Fibroblast of upper back skin (primary cell): ENCODE results near the gene KCNQ1OT1.

Source experiments
- DNase-seq: peaks from one replicate; pipeline ENCODE4 v3.0.0-alpha.2; 2013

KCNQ1OT1 gene

DNA sequence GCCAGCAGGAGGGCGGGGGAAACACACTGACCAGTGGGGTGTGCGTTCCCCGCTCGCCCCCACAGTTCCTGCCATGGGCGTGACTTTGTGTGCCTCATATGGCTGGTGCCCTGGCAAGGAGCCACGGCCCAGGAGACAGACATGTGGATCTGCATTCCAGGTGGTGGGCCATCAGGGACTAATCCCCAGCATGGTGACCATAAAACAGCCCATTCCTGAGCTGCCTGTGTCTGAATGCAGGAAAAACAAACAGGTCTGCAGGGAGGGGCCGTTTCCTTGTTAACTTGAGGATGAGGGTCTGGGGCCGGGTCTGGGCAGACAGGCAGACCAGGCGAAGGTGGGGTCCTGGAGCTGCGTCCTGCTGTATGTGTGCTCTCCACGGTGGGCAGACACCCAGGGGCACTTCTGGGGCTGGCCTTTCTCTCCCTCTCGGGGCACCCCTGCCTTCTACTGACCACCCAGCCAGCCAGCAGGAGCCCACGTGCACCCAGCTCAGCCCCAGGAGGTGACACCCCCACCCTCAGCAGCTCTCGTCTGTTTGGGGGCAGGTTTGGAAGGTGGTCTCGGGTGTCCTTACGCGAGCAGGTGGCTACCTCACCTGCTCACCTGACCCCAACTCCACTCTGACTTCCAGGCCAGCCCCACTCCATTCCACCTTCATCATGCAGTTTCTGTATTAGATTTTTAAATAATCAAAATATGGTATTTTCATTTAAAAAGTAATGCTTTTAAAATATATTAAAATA, 120.3 kb downstream of the KCNQ1OT1 start:
- DNase-seq, result no peak

DNA sequence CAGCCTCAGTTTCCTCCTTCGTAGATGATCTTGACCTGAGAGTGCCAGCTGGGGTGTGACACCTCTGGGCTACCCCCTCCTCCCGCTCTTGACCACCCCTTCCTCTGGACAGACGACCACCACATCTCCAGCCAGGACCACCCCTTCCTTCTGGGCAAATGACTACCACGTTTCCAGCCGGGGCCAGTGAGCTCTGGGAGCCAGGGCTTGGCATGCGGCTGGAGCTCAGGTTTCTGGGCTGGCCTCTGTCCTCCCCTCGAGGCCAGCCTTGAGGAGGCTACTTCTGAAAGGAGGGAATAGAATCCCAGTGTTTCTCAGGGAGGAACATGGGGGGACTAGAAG, 120.9 kb downstream of the KCNQ1OT1 start:
- no peak for DNase-seq

DNA sequence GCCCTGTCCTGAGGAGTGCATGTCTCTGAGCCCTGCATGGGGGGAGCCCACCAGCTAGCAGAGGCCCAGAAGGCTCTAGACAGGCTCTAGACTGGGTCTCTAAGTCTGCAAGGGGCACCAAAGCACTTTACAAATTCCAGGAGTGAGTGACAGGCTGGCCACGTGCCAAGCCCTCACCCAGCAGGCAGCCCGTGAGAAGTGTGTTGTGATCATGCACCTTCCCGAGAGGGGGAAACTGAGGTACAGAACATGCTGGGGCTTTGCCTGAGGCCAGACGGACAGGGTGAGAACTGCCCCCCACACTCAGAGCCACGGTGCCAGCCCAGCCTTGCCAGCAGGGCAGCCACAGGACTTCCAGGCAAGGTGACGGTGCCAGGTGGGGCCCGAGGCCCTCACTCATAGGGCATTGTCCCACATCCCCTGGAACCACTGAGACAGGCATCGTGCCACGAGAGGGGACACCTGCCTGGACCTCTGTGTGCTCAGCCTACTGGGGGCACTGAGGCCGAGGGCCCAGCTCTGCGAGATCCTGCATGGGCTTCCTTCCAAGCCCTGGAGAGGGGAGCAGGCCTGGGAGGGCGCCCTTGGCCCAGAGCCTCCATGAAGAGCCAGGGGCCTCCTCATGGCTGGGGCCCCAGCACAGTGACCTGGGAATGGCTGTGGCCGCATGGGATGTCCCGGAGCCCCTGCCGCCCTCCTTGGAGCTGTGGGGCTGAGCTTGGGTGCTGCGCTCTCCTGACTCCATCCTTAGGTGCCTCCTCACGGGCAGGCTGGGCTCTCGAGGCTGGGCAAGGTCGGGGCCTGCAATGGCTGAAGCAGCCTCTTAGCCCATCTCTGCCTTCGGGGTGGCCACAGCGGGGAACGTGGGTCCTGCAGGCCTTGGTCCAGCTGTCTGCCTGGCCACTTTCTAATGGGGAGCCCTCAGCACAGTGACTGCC, 121.5 kb downstream of the KCNQ1OT1 start:
- DNase-seq, result no peak

DNA sequence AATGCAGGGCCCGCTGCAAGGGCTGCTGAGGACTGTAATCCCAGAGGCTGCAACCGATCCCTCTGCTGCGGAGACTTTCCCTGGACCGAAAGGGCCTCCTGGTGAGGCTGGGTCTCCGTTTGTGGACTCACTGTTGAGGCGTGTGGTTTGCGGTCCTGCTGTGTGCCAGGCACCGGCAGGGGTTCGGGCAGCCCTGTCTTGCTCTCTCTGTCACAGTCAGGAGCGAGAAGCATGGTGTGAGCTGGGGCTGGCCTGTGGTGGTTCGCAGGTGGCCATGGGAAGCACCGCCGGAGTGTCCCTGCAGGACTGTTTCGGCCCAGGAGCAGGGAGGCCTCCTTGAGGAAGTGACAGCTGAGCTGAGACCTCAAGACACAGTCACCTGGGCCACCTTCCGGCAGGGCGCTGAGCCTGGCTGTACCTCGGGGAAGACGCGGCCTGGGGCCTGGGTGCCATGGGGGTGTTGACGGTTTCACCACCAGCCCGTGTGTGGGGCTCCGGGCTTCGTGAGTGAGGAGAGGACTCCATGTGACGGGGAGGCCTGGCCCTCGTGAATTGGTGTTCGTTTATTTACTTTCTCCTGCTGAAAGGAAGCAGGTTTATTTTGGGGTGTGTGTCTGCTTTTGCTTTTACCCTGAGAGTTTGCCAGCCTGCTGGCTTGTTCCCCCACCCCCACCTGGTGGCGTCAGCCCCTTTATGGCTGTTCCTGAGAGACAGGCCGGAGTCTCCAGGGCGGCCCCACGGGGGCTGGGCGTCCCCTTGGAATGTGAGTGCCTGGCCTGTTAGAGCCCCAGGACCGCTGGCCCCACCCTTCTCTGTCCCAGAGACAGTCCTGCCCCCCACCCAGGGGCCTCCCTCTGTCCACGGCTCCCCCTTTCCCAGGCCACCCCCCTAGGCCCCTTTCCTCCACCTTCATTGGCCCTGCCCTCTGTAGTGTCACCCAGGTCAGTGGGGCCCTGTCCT, 122.5 kb downstream of the KCNQ1OT1 start:
- DNase-seq, result no peak

DNA sequence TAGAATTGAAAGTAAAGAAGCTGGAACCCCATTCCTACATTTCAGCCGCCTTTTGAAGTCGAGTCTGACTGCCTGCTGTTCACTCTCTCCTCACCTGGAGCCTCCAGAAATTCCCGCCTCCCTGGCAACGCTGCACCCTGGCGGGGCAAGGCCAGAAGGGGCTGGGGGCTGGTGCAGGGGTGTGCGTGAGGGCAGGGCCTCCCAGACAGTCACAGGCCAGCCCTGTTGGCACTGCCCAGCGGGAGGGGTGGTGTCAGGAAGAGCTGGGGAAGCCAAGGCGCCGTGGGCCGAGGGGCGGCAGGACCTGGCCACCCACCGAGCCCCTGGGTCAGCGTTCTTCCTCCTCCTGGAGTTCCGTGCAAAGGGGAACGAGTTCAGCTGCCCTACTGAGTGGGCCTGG, 123.2 kb downstream of the KCNQ1OT1 start:
- no peak for DNase-seq

DNA sequence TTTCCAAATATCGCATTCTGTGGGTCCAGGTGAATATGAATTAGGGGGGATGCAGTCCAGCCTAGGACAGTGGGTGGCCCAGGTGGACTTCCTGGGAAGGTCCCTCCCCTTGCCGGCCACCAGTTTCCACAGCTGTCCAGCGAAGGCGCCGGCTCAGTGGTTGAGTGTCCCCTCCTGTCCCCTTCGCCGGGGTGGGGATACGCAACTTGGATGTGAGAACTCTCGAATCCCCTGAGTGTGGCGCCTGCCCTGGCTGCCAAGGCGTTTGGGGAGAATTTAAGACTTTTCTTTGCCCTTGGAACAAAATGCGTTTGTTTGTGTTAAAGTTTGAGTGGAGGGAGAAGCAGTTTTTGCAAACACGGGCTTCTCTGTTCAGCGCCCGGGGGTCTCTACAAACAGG, 123.7 kb downstream of the KCNQ1OT1 start:
- DNase-seq, result no peak

DNA sequence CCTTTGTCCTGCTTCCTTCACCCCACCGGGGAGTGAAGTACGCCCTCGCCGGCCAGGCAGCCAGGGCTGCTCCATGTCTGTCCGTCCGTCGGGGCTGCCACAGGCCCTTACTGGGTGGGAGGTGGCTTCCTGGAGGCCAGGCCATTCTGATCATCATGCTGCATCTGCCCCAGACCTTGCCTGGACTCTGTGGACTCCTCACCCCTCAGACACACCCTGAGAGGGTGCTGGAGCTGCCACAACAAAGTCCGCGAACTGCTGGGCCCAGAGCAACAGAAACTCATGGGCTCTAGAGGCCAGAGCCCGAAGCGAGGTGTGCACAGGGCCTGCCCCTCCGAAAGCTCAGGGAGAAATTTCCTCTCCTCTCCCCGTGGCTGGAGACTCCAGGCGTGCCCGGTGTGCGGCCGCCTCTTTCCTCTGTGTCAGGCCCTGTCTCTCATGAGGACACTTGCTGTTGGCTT, 124.2 kb downstream of the KCNQ1OT1 start:
- DNase-seq, result no peak

DNA sequence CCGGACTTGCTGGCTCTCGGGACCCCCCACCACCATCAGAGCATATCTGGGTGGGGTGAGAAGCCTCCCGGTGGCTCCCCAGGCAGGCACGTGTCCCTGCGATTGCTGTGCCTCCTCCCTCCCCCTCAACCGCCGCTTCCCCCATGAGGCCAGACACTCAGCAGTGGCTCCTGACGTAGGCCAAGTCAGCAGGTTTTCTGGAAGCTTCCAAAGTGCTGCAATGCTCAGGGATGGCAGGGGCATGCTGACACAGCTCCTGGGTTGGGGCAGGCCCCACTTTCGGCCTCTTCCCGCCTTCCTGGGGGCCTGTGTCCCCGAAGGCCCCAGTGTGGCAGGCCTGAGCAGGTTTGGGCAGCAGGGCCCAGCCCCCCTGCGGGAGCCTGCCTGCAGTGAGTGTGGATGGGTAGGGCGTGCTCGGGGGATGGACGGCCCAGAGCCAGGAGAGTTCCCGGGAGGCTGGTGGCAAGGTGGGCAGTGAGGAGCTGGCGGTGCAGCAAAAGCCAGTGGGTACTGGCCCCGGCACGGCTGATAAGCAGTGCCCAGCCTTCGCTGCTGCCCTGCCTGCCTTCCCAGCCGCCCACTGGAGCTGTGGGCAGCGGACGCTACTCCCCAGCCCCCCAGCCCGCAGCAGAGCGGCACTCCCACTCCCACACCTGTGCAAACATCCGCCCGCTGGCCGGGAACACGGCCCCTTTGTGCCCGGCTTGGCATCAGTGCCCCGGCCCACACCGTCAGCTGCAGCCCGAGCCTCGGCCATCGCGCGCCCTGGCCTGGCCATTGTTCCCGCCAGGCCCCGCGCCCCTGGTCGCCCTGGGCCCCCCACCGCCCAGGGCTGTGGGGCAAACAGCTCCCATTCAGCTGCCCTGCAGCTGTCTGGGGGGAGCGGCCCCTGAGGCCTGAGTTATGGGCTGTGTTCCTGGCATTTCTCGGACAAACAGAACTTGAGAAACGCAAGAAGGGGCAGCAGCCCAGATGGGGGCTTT, 125.0 kb downstream of the KCNQ1OT1 start:
- no peak for DNase-seq

DNA sequence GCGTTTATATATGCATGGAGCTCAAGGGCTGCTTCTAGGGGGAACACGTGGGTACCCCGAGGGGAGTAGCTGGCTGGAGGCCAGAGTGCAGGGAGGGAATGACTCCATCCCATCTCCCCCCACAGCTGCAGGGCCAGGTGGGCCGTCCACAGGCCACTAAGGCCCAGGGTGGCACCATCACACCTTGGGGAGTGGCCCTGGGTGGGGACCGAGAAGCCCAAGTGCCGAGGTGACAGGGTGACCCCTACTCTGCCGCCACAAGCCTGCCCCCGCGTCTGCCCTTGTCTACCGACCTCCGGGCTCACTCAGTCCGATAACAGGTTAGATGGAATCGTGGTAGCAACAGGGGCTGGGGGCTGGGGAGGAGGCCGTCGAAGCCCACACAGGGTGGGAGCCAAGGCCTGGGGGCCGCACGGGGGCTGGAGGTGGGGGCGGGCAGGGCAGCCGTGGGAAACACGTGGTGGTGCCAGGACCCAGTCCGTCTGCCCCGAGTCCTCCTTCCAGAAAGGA, 125.7 kb downstream of the KCNQ1OT1 start:
- DNase-seq, result no peak

DNA sequence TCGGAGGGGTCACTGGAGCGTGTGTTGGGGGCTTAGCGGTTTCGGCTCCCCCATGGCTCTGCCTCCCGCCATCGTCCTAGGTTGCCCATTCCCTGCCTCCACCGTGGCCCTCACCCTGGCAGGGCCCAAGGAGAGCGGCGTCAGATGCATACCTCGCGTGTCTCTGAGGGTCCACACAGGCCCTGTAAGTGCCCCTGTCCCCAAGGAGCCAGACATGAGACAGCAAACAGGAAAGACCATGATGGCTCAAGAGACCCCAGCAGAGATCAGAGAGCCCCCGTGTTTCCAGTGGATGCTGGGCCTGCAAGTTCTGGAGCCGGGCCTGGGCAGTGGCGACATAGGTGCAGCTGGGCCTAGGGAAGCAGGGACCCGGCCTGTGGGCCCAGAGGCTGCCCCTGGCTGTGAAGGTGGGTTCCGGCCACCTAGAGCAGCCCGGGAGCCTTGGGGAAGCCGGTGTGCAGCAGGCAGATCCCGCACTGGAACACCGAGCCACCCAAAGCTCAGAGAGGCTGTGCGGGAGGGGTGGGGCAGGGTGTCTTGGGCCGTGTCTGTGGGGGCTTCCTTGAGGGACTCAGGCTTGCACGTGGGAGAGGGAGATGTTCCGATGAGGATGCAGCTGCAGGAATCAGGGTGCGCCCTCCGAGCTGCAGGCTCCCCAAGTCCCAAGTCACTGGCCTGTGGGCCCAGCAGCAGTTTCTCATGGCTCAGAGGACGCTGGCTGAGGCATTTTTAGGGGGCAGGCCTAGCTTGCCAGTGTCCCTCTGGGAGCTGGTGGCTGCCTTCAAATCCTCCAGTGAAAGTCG, 126.4 kb downstream of the KCNQ1OT1 start:
- DNase-seq, result no peak

DNA sequence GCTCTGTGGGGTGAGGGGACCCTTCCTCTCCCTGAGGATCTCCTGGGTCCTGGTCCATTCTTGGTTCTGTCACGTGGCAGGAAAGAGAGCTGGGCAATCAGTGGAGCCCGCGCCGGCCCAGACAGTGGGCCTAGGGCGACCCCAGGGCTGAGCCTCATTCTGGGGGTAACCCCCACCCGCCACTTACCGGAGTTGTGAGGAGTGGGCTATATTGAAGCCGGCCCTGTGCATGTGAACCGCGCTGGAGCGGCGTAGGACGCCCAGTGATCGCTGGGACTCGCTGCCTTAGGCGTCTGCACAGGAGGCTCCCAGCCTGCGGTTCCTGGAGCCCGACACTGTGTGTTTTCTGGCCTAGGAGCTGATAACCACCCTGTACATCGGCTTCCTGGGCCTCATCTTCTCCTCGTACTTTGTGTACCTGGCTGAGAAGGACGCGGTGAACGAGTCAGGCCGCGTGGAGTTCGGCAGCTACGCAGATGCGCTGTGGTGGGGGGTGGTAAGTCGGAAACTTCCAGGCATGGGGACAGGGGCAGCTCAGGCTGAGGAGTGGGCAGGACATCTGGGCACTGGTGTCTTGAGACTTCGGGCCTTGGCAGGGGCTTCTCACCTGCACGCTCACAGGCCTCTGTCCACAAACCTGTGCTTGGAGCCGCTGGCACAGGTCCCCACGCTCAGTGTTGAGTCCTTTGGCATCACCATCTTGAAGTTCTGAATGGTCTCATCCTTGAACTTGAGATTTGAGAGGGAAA, 127.1 kb downstream of the KCNQ1OT1 start:
- no peak for DNase-seq

DNA sequence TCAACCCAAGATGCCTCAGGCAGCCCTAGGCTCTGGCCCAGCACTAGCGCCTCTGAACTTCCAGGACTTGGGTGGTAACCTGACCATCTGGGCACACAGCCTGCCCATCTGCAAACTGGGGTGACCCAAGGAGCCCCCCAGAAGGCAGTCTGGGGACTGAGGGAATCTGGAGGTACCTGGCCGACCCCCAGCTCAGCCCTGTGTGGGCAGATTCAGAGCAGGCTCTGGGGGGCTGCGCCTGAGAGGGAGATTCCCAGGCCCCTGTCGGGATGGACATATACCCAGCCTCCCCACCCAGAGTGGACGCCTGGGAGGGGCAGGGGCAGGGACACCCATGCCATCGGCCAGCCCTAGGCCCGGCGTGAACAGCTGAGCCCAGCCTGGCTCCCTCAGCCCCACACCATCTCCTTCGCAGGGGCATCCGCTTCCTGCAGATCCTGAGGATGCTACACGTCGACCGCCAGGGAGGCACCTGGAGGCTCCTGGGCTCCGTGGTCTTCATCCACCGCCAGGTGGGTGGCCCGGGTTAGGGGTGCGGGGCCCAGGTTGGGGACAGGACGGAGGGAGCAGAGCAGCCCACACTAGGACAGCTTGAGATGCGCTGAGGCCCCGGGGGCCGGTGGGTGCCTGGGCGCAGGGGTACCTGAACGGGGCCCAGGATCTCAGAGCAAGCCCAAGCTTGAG, 128.1 kb downstream of the KCNQ1OT1 start:
- no peak for DNase-seq

DNA sequence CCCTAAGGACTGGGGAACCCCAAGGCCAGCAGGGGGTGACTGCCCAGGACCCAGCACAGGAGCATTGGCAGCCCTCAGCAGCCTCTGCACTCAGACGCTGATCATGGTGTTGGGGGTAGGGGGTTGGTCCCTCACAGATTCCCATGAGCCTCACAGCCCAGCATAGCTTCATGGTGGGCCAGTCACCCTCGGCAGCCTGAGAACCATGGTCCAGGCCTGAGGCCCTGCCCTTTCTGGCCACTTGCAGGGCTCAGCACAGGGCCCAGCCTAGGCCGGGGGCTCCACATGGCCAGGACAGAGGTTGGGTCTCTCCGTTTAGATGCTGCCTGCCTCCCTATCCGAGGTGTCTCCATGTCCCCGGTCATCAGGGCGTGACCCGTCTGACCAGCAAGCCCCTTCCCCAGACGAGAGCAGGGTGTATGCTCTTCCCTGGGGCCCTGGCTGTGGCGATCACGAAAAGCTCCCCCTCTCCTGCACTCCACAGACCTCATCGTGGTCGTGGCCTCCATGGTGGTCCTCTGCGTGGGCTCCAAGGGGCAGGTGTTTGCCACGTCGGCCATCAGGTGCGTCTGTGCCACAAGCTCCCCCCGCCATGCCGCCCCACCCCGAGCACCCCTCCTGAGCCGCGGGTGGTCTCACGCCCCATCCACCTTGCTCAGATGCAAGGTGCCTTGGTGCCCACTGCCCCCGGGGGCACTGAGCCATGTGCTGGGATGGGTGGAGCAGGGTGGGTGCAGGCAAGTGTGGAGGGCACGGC, 128.8 kb downstream of the KCNQ1OT1 start:
- no peak for DNase-seq

DNA sequence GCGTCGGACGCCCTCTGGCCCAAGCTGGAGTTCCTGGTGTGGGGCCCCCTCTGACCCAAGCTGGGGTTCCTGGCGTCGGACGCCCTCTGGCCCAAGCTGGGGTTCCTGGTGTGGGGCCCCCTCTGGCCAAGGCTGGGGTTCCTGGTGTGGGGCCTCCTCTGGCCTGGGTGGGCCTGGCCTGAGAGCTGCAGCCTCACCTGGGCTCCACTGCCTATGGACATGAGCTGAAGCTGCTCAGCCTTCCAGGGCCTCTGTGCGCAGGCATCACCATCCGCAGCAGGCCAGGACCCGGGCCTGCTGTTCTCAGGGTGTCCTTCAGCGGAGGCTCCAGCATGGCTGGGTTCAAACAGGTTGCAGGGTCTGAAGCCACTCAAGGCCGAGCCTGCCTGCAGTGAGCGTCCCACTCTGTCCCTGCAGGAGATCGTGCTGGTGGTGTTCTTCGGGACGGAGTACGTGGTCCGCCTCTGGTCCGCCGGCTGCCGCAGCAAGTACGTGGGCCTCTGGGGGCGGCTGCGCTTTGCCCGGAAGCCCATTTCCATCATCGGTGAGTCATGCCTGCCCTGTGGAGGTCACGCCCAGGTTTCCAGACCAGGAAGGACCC, 129.5 kb downstream of the KCNQ1OT1 start:
- no peak for DNase-seq

DNA sequence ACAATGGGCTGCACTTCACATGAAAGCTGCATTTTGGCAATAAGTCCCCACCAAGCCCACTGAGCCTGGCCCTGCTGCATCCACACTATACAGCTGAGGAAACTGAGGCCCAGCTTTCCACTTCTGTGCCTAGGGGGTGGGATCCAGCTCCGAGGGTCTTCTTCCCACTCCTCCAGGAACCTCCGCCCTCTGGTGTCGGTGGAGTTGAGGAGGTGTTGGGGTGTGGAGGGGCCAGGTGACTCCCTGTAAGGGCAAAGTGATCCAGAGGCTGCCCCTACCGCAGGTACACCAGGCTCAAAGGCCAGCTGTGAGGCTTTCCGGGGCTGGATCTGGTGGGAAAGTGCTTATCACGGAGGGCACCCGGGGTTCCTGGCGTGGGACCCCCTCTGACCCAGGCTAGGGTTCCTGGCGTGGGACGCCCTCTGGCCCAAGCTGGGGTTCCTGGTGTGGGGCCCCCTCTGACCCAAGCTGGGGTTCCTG, 130.0 kb downstream of the KCNQ1OT1 start:
- DNase-seq, result no peak

DNA sequence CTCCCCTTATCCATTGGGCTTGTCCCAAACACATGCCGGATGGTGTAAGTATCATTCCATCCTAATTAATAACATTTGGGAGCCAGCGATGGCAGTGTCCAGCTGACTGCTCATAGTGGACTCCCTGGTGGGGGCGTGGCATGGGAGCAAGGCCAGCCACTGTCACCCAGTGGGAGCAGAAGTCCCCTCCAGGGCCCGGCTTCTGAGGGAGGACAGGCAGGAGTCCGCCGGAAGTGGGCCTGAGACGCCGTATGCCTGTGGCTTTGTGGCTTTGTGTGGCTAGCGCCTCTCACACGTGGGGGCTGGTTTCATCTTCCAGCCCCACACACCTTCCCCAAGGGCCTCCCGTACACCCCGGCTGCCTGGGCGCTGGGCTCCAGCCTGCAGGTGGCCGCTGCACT, 130.5 kb downstream of the KCNQ1OT1 start:
- no peak for DNase-seq

DNA sequence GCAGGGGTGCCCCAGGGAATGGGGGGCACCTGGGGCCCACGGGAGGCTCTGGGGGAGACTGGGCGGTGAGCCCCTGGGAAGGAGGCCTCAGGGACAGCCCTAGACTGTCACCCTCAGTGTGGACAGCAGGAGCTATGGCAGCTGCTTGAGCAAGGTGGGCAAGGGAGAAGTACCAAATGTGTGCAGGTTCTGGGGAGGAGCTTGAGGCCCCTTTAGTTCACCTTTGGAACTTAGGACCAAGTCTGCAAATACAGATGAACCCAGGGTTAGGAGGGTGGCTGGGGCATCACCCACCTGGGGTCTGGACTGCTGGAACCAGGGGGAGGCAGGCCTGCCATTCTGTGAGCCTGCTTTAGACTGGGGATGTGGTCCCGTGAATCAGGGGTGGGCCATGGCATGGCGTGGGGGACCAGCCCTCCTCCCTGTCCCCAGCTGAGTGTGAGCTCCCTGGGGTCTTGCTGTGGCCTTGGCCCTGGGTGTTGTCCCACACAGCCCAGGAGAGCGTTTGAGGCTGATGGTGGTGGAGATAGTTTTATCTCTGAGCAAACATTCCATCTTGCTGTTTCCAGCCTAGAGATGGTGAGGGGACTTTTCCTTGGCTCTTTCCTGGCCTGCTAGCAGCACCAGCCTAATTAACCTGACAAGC, 132.6 kb downstream of the KCNQ1OT1 start:
- DNase-seq, result no peak
